COLO829 (cell line): Measurements from ENCODE around the gene MIA2.
"Not testable (repeated sequence)": the region's sequence is repeated elsewhere in the genome, so short reads cannot be mapped to it uniquely, and the experiment has no call there.

ENCODE experiments used
- DNase-seq: peaks from one replicate; pipeline ENCODE4 v3.0.0; 2012; ENCODE audit warnings: low spot score

The MIA2 gene

GRCh38 chr14:39268393-39268792, 34.7 kb downstream of the MIA2 start:
- no peak for DNase-seq

- DNase-seq, result no peak
These were observed 39.2 kb downstream of the MIA2 start for GRCh38 chr14:39272918-39273317.

GRCh38 chr14:39275395-39275794, 41.7 kb downstream of the MIA2 start:
- no peak for DNase-seq

- DNase-seq, result no peak
These were observed 42.3 kb downstream of the MIA2 start for GRCh38 chr14:39276005-39276404.

DNA sequence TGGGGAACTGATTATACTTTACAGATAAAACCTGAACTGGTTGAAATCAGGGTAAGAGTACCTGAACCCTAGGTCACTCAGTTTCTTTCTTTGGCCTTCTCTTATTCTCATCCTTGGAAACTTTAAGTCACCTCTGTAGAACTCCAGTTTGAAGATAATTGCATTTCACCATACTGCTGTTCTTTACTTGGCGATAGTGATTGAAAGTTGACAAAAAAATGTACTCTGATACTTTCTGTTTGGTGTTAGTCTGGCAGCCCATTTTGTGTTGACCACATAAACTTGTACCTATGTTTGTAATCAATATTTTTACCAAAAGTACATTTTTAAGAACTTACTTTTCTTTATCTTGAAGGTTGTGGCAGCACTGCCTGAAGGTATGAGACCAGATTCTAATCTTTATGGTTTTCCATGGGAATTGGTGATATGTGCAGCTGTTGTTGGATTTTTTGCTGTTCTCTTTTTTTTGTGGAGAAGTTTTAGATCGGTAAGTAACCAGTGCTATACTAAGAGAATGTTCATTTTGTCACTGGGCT, 42.9 kb downstream of the MIA2 start:
- DNase-seq, result no peak

DNA sequence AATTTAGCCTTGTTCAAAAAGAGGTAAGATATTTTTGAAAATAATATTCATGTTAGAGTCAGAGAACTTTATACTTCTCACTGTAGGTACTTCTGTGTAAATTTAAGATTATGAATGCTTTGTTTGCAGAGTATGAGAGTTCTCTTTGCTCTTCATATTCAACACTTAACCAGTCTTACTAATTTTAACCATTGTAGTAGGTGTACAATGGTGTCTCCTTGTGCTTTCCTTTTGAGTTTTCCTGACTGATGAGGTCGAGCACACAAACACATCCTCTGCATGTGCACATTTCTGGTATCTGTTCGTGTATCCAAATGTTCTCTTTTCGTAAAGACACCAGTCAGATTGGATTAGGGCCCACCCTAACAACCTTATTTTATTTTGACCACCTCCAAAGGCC, 45.8 kb downstream of the MIA2 start:
- no peak for DNase-seq

- not testable (repeated sequence) for DNase-seq
These were observed 47.0 kb downstream of the MIA2 start for GRCh38 chr14:39280678-39281077.

DNA sequence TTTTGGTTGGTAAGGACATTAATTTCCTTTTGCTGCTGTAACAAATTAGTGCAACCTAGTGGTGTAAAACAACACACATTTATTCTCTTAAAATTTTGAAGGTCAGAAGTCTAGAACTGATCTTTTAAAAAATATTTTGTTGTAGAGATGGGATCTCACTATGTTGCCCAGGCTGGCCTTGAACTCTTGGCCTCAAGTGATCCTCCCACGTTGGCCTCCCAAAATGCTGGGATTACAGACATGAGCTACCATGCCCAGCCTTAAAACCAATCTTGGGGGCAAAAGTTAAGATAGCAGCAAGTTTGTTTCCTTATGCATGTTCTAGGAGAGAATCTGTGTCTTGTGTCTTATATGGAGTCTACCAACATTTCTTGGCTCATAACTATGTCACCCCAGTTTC, 55.8 kb downstream of the MIA2 start:
- no peak for DNase-seq

GRCh38 chr14:39291701-39292100, 58.0 kb downstream of the MIA2 start:
- no peak for DNase-seq

GRCh38 chr14:39293629-39294028, 59.9 kb downstream of the MIA2 start:
- no peak for DNase-seq

DNA sequence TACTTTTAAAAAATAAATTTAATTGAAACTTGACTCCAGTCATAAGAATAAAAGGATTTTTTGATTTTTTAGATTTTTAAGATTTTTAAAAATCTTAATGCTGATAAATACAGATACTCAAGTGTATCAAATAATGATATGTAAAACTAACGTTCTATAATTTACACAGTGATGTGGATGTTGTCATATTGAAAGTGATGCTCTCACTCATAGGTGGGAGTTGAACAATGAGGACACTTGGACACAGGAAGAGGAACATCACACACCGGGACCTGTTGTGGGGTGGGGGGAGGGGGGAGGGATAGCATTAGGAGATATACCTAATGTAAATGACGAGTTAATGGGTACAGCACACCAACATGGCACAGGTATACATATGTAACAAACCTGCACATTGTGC, 66.7 kb downstream of the MIA2 start:
- DNase-seq, result not testable (repeated sequence)

DNA sequence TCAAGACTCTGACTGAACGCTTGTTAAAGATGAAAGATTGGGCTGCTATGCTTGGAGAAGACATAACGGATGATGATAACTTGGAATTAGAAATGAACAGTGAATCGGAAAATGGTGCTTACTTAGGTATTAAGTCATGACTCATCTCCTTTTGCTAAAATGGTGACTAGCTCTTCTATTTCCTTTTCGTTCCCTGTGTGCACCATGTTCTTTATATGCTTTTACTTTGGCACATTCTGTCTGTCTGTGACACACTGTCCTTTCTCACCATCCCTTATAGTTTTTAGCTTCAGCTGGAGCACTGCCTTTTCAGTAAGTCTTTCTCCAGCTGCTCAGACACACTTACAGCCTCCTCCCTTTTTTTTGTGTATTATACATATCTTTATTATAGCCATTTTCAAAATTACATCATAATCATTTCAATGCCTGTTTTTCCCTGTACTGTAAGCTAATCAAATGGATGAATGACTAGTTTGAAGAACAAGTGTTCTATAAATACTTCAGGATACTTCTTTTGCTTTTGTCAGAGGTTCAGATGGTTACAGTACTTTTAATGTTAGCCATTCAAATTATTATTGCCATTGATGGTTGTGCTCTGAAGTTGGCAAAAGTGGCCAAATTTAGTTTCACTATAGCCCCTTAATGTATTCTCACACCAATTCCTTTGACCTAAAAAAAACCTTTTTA, 68.6 kb downstream of the MIA2 start:
- DNase-seq, result no peak

GRCh38 chr14:39303115-39303514, 69.4 kb downstream of the MIA2 start:
- DNase-seq, result no peak

- no peak for DNase-seq
These were observed 74.1 kb downstream of the MIA2 start for GRCh38 chr14:39307815-39308214.

DNA sequence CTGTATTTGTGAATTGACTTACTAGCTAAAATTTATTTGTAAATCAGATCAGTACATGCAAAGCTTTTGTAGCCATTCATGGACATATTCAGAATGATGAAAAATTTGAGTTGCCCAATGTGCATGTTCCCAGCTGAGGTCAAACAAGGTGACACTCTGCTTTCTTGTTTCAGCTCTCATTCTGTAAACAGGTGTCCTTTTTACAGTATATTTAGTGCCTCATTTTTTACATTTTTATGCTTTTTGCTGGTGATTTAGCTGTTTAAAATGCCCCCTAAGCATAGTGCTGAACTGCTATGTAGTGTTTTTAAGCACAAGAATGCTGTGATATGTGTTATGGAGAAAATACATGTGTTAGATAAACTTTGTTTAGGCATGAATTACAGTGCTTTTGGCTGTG, 76.3 kb downstream of the MIA2 start:
- no peak for DNase-seq

- no peak for DNase-seq
These were observed 82.2 kb downstream of the MIA2 start for GRCh38 chr14:39315859-39316444.

DNA sequence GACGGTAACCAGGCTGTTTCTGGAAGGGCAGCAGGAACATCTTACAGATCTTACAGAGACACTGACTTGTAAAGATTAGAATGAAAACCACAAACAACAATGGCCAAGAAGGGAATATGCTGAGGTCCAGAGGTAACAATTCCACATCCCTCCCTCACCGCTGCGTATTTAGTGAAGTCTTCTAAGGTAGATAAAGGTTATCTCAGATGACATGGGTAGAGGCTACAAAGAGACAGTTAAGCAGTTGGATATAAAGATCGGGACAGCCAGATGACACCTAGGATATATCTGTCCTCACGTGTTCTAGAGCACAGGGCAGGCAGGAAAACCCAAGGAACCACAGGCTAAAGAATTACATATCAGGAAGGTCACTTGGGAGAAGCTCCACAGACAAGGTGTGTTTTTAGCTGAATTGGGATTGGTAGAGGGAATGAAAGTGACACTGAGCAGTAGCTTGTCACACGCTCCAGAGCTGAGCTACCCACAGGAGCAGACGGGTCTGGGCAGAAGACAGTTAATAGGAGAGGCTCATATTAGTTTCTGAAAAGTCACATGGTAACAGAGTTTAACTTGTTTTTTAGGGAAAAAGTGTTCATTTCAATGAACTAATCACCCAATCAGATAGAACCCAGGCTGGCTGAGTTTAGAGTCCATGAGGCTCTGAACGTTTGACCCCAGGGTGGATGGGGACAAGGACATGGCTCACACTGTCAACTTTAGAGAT, 83.3 kb downstream of the MIA2 start:
- no peak for DNase-seq

DNA sequence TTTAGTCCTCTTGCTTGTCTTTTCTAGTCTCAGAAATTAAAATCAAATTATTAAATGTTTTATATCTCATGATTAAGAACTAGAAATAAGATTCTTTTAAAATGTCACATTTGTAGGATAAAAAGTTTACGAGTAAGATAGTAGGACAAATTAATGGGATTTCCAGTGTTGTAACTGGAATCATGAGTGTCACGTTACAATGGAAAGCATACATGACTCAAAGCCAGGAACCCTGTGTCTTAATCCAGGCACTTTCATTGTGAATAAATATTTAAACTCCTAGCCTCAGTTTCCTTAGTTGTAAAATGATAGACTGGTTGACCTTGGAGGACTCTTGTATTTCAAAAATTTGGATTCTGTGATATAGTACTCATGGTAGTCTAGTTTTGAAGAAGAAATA, 84.9 kb downstream of the MIA2 start:
- no peak for DNase-seq

GRCh38 chr14:39319381-39319780, 85.7 kb downstream of the MIA2 start:
- DNase-seq, result no peak

DNA sequence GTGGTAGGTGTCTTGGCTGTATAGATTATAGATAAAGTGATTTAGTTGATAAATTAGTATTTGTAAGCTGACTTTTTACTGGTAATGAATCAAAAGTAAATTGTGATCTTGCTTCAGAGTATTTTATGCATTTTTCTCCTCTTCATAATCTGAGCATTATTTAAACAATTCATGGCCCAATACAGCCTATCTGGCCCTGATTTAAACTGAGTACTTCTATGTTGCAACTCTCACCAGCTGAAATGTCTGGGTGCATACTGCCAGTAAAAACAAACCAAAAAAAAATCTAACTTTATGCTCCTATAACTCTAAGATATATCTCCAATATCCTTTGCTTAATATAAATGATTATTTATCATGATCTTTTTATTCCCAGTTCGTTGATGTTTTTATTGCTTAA, 86.6 kb downstream of the MIA2 start:
- no peak for DNase-seq

- DNase-seq, result no peak
These were observed 89.1 kb downstream of the MIA2 start for GRCh38 chr14:39322807-39323206.

DNA sequence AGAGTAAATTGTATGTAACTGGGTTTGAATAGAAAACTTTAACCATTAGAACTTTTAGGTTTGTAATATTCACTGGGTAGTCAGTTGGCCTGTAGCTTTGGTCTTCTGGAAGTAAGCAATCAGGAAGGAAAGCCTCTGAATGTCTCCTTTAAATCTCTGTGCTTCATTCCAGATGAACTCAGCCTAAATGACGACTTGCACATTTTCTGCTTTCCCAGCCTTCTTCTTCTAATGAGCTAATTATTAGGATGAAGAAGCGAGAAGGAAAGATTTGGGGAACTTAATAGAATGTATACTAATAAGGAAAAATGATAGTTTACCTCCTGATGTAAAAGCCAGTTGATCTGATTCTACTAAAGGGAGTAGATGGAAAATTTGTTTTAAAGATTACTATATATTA, 90.4 kb downstream of the MIA2 start:
- DNase-seq, result no peak

GRCh38 chr14:39339003-39339402, 105.3 kb downstream of the MIA2 start:
- no peak for DNase-seq
